Colonic mucosa (tissue), 4 donors: ENCODE measurements around the gene HNF1B. TPM values are rescaled to one million over a fixed set of nuclear protein-coding genes. Genes with fewer than 3 reads are reported as not detected.

Source experiments
- DNase-seq: peaks from one replicate; pipeline ENCODE4 v3.0.0-alpha.2; 2020
- H3K27ac ChIP-seq: fragments of 200-600 bp; one replicate; pipeline ENCODE4 v1.8.0; 2021
- H3K27me3 ChIP-seq: fragments of 200-600 bp; one replicate; pipeline ENCODE4 v1.8.0; 2021
- H3K36me3 ChIP-seq: fragments of 200-600 bp; one replicate; pipeline ENCODE4 v1.8.0; 2021
- H3K4me1 ChIP-seq: fragments of 200-600 bp; one replicate; pipeline ENCODE4 v1.8.0; 2021; ENCODE audit warnings: mild to moderate bottlenecking
- H3K4me3 ChIP-seq: fragments of 200-600 bp; one replicate; pipeline ENCODE4 v1.8.0; 2021
- H3K9ac ChIP-seq, 2 donors: one replicate each; pipeline ENCODE4 v1.7.0; 2013; ENCODE audit warnings: control low read depth in 2 of 2, low read depth in 2 of 2, low read length in 2 of 2
- H3K9me3 ChIP-seq: fragments of 200-600 bp; one replicate; pipeline ENCODE4 v1.8.0; 2021
- CTCF ChIP-seq: fragments of 200-600 bp; IDR thresholded peaks from one replicate; pipeline ENCODE4 v1.8.0; 2022; ENCODE audit warnings: antibody characterized with exemption, mild to moderate bottlenecking
- intact Hi-C: fragments of 100-400 bp; cut with DNase I; formaldehyde crosslinking; loops from one replicate; pipeline ENCODE4 v1.14.1; 2022
- total RNA-seq, 2 donors: library from RNA; stranded (reverse); fragmentation: NEBNext Ultra II Directional in 1 of 2; extraction: Animal tissue kit (Norgen Biotek cat#: 25700) in 1 of 2; gene quantifications; one replicate each; pipeline ENCODE4 v1.2.1, GENCODE V29; 2021
- donor health status: healthy.
- donor health status: DM: no; HTN: no; CAD: no.
- donor health status: DM: no; HTN: no; CAD: no.

Gene HNF1B
- total RNA-seq, 2 donors from 2014 or later = 28.0 to 34.8 TPM

GRCh38 chr17:37761059-37761458 is 16.2 kb upstream of the HNF1B start:
- intact Hi-C loops = loop anchor here (10.0 kb wide), 1 partner anchor 106 kb away; no protein-coding TSS in a partner anchor
- no peak overlapping the region for H3K27ac ChIP-seq
- no peak overlapping the region for H3K9ac ChIP-seq
- H3K4me1 ChIP-seq = no peaks in the 10 kb centered on the region
- H3K4me3 ChIP-seq = no peak overlapping the region
- no peaks in the 10 kb centered on the region for H3K27me3 ChIP-seq
- DNase-seq = no peak
- TF ChIP-seq CTCF = no peak
- no peaks in the 10 kb centered on the region for H3K9me3 ChIP-seq
- no peaks in the 10 kb centered on the region for H3K36me3 ChIP-seq

- H3K9me3 ChIP-seq = no peaks in the 10 kb centered on the region
- no peaks in the 10 kb centered on the region for H3K36me3 ChIP-seq
- no peak overlapping the region for H3K27ac ChIP-seq
- no peak overlapping the region for H3K4me3 ChIP-seq
- no peak overlapping the region for H3K9ac ChIP-seq
- no peak for DNase-seq
- intact Hi-C loops = no loop called here
- H3K4me1 ChIP-seq = no peaks in the 10 kb centered on the region
- H3K27me3 ChIP-seq = no peaks in the 10 kb centered on the region
- TF ChIP-seq CTCF = no peak
These were observed 14.3 kb upstream of the HNF1B start for GRCh38 chr17:37759014-37759637.

DNA sequence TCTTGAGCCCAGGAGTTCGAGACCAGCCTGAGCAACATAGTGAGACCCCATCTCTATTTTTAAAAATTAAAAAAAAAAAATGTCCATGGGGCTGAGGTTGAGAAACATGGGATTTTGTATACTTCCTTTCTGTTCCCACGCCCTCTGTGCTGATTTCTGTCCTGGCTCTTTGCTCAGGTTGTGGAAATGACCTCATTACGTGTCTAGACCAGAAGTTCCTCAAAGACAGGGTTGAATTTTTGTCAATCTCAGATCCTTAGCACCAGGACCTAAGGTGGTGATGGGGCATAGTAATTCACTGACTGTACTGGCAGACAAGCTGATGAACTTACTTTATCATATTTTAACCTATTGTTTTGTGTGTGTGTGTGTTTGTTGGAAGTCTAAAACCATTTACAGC is 11.2 kb upstream of the HNF1B start:
- Histone ChIP-seq H3K4me1 (no peaks in the 10 kb centered on the region), H3K9ac (no peak overlapping the region), H3K9me3 (no peaks in the 10 kb centered on the region), H3K27me3 (no peaks in the 10 kb centered on the region), H3K27ac (no peak overlapping the region), H3K4me3 (no peak overlapping the region), H3K36me3 (no peaks in the 10 kb centered on the region)
- DNase-seq = no peak
- no peak for TF ChIP-seq CTCF
- intact Hi-C loops = no loop called here

GRCh38 chr17:37755455-37755854 is 10.6 kb upstream of the HNF1B start:
- intact Hi-C loops = no loop called here
- Histone ChIP-seq H3K27ac (no peak overlapping the region), H3K9me3 (no peaks in the 10 kb centered on the region), H3K36me3 (no peaks in the 10 kb centered on the region), H3K4me1 (no peaks in the 10 kb centered on the region), H3K27me3 (no peaks in the 10 kb centered on the region), H3K4me3 (no peak overlapping the region), H3K9ac (no peak overlapping the region)
- TF ChIP-seq CTCF = no peak
- no peak for DNase-seq

DNA sequence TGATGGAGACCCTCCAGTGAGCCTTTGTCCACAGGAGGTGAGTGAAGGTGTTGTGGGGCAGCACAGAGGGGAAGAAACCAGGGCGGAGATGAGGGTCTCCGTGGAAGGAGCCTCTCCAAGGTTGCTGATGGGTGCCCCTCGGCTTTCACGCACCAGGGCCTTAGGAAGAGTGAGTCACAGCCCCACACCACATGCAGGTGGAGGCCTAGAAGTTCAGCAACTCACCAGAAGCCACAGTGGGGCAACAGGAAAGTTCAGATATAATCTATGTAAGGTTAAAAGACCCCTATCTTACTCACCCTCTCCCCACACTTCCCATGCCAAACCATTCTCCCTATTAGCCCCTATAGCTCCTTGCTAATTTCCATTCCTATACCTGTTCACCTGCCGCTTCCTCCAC is 9.5 kb upstream of the HNF1B start:
- H3K4me1 ChIP-seq = no peaks in the 10 kb centered on the region
- no peak for TF ChIP-seq CTCF
- intact Hi-C loops = no loop called here
- no peaks in the 10 kb centered on the region for H3K36me3 ChIP-seq
- H3K4me3 ChIP-seq = no peak overlapping the region
- H3K27me3 ChIP-seq = no peaks in the 10 kb centered on the region
- no peak for DNase-seq
- H3K9ac ChIP-seq = no peak overlapping the region
- H3K27ac ChIP-seq = no peak overlapping the region
- no peaks in the 10 kb centered on the region for H3K9me3 ChIP-seq
